Measurements from ENCODE around the gene ZNF526. TPM values are rescaled to one million over a fixed set of nuclear protein-coding genes. Genes with fewer than 3 reads are reported as not detected.

The ZNF526 gene
- total and polyA plus RNA-seq, 10 donors, result 1.9 to 15.0 (median 8.4) TPM

DNA sequence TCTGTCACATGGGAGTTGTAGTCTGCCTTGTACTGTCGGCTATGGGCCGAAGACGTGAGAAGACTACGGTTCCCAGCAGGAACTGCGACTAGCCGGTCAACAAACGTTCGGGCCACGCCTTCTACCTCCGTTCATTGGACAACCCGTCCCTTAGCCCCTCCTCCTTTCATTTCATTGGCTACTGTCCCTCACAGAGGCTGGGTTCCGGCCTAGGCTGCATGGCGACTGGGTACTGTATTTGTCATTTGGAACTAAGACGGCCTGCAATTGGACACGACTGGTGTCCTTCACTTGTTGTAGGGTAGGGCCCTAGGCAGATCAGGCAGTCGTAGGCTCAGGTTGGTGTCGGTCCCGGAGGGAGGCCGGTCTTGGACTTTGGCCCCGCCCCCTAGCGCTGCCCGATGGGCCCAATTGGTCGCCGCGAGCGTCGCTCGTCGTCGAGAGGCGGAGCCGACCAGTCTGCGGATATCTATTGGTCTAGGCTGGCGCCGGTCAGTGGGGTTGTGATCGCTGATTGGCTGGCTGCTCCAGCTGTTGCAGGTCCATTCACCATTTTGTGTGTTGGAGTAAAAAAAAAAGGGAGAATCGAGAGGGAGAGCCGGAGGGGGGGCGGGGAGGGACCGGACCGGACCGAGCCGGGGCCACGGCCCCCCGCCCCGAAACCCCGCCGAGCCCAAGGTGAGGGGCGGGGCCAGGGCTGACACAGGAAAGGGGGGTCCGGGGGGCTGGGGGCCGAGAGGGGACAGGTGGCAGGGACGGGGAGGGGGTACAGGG is 48.8 kb downstream of the ZNF526 start, which contains the start of gene CIC:
Gene CIC (plus strand): TSS at position 549 of the 774 bp plus-strand sequence. CDS start 2,532 bp downstream, outside the sequence.
- Histone ChIP-seq H3K4me1 (peaks cover 21 to 53% (median 39%) of the 10 kb centered on the region in 6 donors), H3K27me3 (replicated peaks in 1 of 7) (no peaks in the 10 kb centered on the region), H3K4me3 (peak within 1 kb of the TSS; percentile 43 to 69 (median 50)), H3K36me3 (peaks cover 0 to 24% (median 22%) of the 10 kb centered on the region in 6 donors), H3K9me3 (no peaks in the 10 kb centered on the region), H3K27ac (peak within 1 kb of the TSS; percentile 97 to 100 (median 99))
- TF ChIP-seq, protein P1, sequence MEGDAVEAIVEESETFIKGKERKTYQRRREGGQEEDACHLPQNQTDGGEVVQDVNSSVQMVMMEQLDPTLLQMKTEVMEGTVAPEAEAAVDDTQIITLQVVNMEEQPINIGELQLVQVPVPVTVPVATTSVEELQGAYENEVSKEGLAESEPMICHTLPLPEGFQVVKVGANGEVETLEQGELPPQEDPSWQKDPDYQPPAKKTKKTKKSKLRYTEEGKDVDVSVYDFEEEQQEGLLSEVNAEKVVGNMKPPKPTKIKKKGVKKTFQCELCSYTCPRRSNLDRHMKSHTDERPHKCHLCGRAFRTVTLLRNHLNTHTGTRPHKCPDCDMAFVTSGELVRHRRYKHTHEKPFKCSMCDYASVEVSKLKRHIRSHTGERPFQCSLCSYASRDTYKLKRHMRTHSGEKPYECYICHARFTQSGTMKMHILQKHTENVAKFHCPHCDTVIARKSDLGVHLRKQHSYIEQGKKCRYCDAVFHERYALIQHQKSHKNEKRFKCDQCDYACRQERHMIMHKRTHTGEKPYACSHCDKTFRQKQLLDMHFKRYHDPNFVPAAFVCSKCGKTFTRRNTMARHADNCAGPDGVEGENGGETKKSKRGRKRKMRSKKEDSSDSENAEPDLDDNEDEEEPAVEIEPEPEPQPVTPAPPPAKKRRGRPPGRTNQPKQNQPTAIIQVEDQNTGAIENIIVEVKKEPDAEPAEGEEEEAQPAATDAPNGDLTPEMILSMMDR (IDR thresholded peaks at IDR 0.05 in 8 of 11, conservative IDR thresholded peaks at IDR 0.05 in 3 of 11), result peak in 2 of 11 experiments; percentile 14 to 36
- no peak for TF ChIP-seq POLR2A (IDR thresholded peaks at IDR 0.05)
- TF ChIP-seq POLR2AphosphoS5 (IDR thresholded peaks at IDR 0.05), result peak in 2 of 3 donors; percentile 55 to 70
- 0 to 2% (median 1%) methylated on average over 41 to 52 of the region's 52 CpGs for WGBS, 5 donors
- intact Hi-C loops (cut with DNase I; ENCODE audit: low total_unique reads), result no loop called here
- DNase-seq, result peak; percentile 99

DNA sequence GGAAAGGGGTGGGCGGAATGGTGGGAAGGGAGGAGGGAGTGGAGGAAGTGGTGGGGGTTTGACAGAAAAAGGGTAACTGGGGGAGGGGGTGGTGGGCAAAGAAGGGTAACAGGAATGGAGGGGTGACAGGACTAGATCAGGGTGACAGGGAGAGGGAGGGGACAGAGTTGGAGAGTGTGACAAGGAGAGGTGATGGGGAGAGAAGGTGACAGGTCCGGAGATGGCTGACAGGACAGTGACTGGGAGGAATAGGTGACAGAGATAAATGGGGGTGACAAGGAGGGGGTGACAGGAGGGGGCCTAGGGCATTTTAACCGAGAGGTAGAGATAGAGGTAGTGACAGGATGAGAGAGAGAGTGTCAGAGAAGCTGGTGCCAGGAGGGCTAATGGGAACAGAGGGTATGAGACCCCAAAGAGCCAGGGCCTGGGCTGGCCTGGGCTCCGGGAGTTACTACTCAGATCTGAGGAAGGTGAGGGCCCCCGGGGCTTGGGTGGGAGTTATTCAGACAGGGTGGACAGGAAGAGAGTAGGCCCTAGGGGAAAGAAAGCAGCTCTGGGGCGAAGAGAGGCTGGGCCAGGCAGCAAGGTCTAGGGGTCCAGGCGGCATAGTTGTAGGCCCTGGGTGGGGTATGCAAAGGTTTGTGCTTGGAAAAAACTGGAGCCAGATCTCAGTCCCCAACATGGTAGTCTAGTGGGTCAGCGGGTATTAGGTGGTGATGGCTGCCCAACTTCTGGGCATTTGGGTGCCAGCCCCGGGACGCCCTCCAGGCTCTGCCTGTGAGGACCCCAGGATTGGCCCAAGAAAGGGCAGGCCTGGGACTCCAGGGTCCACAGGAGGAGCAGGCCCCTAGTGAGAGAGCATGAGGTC is 49.6 kb downstream of the ZNF526 start:
- H3K36me3 ChIP-seq, result peaks cover 0 to 32% (median 31%) of the 10 kb centered on the region in 6 donors
- H3K27ac ChIP-seq, result peak overlapping the region; percentile 76 to 100 (median 98)
- WGBS, 5 donors, result 19 to 36% (median 30%) methylated on average over 8 to 10 of the region's 10 CpGs
- H3K4me1 ChIP-seq, result peaks cover 28 to 61% (median 47%) of the 10 kb centered on the region in 6 donors
- peak overlapping the region; percentile 33 to 69 (median 50) for H3K4me3 ChIP-seq
- H3K9me3 ChIP-seq, result no peaks in the 10 kb centered on the region
- no peaks in the 10 kb centered on the region for H3K27me3 ChIP-seq (replicated peaks in 1 of 7)
- DNase-seq, result peak; percentile 88
- no peak for TF ChIP-seq POLR2A (IDR thresholded peaks at IDR 0.05)
- intact Hi-C loops (cut with DNase I; ENCODE audit: low total_unique reads), result no loop called here

DNA sequence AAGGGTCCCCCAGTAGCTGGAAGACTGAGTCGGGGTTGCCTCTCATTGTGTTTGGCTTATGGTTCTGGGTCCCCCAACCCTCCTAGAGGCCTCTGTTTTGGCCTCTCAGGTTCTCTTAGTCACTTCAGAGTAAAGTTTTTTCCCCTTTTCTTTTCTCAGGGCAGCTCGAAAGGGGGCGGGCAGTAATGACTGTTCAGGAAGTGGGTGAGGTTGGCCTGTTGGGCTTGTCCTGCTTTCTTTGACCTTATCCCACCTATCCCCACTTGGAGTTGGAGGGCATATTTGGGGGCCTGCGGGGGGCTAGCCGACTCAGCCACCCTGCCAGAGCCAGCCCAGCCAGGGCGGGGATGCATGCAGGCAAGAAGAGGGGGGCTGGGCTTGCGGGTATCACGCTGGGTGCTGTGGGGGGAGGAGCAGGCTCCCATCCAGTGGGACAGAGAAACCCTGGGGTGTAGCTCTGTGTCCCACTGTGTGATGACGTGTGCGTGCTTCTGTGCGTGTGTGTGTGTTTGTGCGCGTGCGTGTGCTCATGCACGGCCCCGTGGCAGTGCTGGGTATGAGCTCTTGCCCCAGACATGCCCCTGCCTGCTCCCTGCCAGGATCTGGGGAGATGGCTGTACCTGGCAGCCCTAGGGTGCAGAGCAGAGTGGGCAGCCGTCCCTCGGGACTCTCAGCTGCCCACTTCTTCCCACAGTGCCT is 50.4 kb downstream of the ZNF526 start:
- Histone ChIP-seq H3K4me3 (peak overlapping the region; percentile 33 to 69 (median 50)), H3K4me1 (peaks cover 36 to 69% (median 55%) of the 10 kb centered on the region in 6 donors), H3K9me3 (no peaks in the 10 kb centered on the region), H3K27ac (peak overlapping the region; percentile 76 to 100 (median 98)), H3K36me3 (peaks cover 0 to 40% (median 33%) of the 10 kb centered on the region in 6 donors), H3K27me3 (replicated peaks in 1 of 7) (no peaks in the 10 kb centered on the region)
- DNase-seq, result peak; percentile 90
- 2 to 10% (median 5%) methylated on average over 11 to 18 of the region's 18 CpGs for WGBS, 5 donors
- TF ChIP-seq POLR2A (IDR thresholded peaks at IDR 0.05) (no peak), POLR2AphosphoS5 (IDR thresholded peaks at IDR 0.05) (peak; percentile 50 to 76 (median 76))
- intact Hi-C loops (cut with DNase I; ENCODE audit: low total_unique reads), result no loop called here

DNA sequence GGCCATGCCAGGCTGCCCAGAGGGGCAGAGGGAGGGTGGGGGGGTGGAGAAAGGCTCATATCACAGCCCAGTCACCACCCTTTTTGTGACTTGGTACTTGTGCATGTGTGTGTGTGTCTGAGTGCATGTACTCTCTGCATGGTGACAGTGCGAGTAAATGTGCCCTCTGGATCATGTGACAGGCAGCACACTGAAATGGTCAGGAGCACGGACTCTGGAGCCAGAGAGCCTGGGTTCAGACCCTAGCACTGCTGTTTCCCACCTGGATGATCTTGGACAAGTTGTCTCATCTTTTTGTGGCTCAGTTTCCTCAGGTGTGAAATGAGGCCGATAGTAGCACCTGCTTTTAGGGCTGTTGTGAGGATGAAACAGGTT is 50.9 kb downstream of the ZNF526 start:
- 44 to 75% (median 56%) methylated on average over 3 of the region's 3 CpGs for WGBS, 5 donors
- Histone ChIP-seq H3K4me3 (peak overlapping the region in 6 of 8 donors; percentile 48 to 69 (median 52)), H3K27ac (peak overlapping the region; percentile 76 to 100 (median 98)), H3K4me1 (peaks cover 41 to 74% (median 60%) of the 10 kb centered on the region in 6 donors), H3K9me3 (no peaks in the 10 kb centered on the region), H3K27me3 (replicated peaks in 1 of 7) (no peaks in the 10 kb centered on the region), H3K36me3 (peaks cover 0 to 45% (median 33%) of the 10 kb centered on the region in 6 donors)
- TF ChIP-seq, protein P1 (IDR thresholded peaks at IDR 0.05 in 8 of 11, conservative IDR thresholded peaks at IDR 0.05 in 3 of 11), result no peak
- TF ChIP-seq POLR2A (IDR thresholded peaks at IDR 0.05), result no peak
- TF ChIP-seq POLR2AphosphoS5 (IDR thresholded peaks at IDR 0.05), result no peak
- intact Hi-C loops (cut with DNase I; ENCODE audit: low total_unique reads), result no loop called here
- DNase-seq, result no peak
